HG02678 (cell line): ENCODE results near the gene BCR.

Experiments
- ATAC-seq: cut with Tn5 transposase; IDR thresholded peaks from one replicate; pipeline ENCODE4 v1.9.1; 2021; ENCODE audit warnings: mild to moderate bottlenecking, moderate library complexity; ENCODE audit not compliant: unreplicated experiment

The BCR gene

DNA sequence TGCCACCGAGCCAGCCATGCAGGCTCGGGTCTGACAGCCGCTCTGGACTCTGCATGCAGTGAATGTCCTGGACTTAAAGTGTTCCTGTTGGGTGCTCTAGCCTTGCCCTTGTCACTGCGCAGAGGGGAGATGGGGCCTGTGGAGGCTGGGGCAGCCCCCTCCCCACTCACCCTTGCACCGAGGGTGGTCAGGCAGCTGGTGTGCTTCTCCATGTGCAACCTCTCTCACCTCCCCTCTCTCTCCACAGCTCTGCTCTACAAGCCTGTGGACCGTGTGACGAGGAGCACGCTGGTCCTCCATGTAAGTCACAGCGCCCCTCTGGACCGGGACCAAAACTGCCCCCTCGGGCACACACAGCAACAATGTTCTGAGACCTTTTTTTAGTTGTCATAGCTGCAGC is 92.5 kb downstream of the BCR start:
- no peak for ATAC-seq

DNA sequence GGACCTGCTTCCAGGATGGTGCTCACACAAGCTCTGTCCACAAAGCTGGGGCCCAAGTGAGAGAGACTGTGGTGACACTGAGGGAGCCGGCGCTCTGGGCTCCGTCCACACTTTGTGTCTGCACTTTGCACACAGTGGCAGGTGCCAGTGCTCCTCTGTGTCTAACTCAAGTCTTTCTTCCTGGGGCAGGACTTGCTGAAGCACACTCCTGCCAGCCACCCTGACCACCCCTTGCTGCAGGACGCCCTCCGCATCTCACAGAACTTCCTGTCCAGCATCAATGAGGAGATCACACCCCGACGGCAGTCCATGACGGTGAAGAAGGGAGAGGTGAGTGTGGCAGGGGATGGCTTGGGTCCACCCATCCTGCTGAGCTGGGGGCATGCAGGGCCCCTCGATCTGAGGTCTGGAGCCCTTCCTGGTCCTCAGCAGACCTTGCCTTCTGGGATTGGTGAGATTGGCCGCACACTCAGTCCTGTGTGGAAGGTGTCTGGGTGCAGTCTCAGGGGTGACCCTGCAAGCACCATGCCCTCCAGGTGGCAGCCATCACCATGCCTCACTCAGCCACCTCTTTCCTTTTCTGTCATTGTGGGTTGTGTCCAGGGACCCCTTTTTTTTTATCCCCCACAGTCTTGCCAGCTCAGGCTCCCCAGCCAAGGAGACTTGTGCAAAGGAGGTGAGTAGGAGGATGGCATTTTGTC is 93.3 kb downstream of the BCR start:
- no peak for ATAC-seq

DNA sequence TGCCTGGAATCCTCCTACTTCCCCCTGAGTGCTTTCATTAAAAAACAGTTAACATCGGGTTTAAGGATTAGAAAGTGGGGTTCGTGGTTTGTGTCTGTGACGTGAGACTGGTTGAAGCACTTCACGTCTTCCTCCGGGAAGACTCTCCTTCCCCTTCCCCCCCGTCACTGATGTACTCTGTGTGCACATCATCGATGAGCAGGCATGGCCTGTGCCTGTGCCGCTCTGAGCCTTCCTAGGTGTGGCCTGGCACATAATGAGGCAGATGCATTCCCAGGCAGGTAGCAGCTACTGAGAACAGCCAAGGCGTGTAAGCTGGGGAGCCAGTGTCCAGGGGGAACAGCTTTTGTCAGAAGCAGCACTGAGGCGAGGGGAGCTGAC is 93.8 kb downstream of the BCR start:
- ATAC-seq, result no peak

DNA sequence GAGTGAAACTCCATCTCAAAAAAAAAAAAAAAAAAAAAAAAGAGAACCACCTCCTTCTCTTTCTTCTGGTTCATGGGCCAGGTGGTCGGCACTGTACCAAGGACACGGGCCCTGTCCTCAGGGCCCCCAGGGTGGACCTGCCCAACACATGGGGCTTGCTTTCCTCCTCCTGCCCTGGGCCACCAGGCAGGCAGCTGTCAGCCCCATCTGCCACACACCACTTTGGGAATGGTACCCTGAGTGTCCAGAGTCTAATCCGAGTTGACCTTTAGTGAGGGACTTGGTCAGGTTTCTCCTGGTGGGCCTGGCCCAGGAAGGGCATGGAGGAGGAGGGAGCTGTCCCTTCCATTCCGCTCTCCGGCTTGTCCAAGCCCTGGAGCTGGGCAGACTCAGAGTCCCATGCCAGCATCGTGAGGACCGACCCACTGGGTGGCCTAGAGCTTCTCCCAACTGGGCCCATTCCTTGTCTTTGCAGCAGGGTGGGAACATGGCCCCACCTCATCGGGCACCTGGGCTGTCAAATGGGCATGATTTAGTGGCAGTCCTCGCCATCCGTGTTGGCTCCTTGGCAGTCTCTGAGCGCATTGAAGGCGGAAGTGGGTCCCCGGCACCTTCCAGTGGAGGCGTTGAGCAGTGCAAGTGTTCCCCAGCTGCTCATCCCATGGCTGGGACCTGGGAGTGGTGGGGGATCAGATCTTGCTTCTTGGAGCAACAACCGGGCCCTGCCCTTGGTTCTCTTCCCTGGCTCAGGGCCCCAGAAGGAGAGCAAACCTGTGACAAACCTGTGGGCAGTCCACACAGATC is 94.8 kb downstream of the BCR start:
- no peak for ATAC-seq

DNA sequence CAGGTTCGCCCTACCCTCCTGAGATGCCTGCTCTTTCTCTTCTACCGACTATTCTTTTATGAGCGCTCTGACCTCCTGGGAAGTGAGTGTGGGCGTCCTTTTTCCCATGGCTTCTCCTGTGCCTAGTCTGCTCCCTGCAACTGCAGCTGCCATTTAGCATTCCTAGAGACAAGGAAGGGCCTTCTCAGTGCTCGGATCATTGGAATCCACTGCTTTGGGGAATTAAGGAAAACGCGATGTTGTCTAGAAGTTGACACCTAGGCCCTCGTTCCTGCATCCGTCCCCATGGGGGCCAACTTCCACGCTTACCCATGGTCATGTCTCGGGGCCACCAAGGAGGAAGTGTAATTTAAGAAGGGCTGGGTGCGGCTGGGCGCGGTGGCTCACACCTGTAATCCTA is 95.4 kb downstream of the BCR start:
- no peak for ATAC-seq

DNA sequence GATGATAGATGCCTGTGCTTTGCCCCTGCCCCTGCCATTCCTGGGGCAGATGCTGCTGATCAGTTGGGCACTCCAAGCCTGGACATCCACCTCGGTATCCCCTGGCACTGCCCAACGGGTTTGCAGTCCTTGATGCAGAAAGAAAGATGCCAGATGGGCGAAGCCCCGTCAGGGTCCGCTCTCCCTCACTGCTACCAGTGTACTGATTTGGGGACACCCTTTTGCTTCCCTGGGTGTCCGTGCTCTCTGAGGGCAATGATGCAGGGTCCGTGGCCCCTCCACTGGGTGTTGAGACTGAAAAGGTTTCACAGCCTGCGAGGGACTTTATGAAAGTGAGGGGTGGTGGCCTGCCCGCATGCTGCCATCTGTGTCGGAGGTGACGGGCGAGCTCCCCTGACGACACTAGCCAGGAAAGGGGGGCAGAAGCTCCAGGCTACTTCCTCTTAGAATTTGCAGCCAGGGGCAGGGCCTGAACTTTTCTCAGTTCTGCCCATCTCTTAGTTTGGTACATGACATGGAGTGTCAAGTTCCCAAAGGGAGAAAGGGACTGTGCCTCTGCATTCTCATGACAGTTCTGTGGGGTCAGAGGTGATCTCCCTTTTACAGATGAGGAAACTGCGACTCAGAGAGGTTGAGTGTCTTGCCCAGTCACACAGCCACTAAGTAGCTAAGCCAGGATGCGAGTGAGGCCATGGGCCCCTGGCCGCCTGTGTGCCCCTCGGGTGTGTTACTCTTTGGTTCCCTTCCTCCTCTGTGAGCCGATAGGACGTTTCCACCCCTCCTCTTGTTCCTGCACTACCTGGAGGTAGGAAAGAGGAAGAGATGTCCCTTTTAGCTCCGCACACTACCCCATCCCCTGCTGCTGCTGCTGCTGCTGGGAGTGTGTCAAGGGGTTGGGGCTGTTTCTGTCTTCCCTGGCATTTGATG is 96.6 kb downstream of the BCR start:
- no peak for ATAC-seq

DNA sequence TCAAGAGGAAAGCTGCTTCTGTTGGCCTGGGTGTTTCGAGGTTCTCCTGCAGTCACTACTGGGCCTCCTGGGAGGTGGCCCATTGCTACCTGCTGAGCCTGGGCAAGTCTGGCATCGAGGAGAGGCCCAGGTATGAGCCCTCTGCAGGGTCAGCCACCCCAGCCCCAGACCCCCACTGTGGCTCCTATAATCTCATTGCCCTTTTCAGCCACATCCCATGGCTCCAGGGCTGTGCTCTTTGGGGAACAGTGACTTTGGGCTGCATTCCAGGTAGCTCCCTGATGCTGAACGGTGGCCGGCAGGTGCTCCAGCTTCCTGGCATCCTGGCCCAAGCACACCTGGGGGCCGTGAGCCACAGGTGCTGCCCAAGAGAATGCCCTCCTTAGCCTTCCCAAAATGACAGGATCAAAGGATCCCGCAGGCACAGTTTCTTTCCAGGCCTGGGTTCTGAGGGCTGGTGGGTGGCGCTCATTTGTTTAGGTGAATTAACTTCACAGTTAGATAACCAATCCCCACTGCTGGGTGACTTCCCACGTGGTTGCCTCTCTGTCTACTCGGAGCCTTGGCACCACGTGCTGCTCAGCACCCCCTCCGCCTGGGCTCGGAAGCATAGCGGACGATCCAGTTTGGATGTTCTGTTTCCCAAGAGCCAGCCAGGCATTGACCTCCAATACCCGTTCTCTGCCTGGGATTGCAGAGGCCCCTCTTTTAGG is 97.4 kb downstream of the BCR start:
- ATAC-seq, result no peak

DNA sequence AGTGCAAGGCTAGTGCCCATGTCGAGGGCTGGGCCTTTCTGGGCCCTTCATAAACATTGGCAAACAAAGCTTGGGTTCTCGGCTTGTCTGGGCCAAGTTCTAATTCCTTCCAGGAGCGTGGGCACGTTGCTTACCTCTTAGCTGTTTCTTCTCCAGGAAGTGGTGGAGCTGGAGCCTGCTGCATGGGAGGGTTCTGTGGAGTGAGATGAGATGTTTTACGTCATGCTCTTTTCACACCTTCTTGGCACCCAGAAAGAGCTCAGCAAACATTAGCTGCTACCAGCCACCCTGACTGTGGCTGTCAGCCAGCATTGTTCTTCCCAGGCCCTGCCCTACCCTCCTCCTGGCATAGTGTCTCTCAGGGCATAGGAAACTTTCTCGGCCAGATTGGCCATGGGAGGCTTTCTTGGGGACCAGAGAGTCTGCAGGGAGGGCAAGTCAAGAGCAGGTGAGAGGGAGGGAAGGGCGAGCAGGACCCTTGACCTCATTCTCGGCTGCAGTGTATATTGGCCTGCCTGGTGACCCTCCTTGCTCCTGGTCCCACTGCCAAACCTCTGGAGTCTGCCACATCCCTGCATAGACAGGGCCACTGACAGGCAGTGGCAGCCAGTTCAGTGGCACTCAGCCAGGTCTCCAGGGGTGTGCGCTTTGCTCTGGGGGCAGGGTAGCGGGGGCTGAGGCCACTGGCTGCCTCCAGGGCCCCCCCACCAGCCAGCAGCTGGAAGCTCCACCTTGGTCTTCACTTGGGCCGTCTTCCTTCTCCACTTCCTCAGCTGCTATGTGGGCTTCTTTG is 98.8 kb downstream of the BCR start:
- ATAC-seq, result no peak

DNA sequence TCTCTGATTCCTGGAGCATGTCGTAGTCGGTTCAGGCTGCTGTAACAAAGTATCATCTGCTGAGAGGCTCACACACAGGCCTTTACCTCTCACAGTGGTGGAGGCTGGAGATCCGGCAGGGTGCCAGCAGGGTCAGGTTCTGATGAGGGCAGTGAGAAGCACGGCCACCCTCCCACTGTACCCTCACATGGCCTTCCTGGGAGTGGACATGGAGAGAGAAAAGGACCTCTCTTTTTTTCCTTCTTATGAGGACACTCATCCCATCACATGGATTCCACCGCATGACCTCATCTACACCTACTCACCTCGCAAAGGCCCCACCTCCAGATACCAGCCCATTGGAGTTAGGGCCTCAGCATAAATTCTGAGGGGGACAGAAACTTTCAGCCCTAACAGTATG is 99.5 kb downstream of the BCR start:
- no peak for ATAC-seq

DNA sequence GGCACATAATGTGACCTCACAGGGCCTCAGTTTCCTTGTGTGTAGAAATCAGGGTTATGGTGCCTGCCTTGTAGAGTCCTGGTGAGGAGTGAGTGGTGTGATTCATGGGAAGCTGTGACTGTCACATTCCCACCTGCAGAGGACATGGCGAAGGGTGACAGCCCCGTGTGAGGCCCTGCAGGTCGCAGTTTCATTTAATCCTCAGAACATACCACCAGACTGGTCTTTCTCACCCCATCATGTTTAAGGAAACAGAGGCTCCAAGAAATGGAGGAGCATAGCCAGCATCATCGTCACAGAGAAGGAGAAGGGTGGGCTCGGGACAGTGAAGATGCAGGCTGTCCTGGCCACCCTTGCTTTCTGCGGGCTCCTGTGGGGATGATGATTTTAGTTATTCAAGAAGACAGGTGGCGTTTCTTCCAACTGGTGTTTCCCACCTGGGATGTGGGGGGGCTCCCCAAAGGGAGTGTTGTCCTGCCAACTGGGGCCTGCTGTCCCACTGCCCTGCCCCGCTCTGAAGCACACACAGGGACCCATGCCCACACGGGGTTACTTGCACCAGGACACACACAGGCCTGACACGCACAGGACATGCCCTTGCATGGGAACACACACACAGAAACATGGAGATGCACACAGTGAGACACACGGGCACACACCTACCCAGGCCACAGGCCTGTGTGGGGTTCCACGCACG is 100.2 kb downstream of the BCR start:
- no peak for ATAC-seq

DNA sequence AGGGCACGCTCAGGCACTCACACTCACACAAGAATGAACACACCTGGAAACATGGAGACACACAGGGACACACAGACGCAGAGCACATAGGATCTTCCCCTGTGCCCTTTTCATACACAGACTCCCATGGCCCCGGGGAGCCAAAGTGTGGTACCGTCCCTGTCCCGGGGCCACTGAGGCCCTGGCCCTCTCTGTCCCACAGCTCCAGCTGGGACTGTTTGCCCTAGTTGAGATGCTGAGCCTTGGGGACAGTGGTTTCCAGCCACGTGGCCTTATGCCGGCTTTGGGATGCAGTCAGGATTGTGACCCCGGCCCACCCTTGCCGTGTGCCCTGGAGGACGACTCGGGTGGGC is 100.7 kb downstream of the BCR start:
- ATAC-seq, result no peak

DNA sequence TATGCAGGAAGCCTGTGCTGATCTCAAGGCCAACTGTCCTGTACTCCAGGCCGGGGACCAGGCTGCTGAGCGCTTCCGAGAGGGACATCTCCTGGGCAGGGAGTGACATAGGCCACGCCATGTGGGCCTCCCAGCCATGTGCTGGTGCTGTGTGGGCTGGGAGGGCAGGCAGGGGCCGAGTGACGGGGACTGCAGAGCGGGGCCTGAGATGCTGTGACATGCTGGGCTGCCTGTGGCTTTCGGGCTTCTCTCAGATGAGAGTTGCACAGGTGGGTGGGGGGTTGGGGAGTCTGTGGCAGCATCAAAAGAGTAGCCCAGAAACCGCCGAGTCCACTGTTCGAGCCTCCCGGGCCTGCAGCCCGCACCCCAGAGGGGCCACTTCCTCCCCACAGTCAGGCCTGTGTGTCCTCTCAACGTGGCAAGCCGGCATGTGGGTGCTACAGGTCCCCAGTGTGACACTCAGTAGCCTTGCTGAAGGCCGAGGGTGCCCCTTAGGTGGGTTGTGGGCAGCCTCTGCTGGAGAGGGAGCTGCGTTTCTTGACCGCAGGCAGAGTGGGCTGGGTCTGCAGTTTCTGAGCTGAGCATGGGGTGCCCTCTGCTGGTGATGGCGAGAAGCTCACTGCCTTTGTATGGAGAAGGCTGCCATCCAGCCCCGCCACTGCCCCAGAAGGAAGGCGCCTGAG is 101.2 kb downstream of the BCR start:
- ATAC-seq, result no peak

DNA sequence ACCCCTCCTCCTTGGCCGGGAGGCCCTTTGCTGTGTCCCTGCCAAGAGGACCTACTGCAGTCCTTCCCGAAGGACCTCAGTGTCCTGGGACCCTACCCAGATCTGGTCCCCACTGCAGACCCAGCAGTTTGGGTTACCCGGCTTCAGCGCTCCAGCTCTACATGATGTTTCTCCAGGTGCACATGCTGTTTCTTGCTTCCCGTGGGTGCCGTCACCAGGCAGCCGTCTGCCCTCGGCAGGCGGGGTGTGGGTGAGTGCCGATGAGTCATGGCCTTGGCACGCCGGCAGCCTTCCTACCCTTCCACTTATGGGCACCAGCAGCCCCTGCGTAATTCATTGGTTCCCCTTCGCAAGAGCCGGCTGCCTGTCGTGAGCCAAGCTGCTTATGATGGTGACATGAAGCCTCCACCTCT is 101.8 kb downstream of the BCR start:
- ATAC-seq, result no peak

DNA sequence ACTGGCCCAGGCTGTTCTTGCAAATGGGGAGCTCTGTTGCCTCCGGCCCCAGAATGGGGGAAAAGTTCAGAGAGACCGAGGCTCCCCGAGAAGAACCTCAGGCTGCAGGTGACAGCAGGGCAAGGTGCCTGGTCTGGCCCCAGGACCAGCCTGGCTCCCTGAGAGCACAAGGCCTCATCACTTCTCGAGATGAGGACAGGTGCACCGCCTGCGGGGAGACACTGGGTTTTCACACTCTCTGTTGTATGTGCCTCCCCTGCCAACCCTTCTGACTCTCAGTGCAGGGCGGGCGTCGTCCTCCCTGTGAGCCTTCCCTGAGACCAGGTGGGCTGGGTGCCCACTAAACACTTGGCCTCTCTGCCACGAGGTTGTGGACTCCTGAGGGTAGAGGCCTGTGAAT is 102.2 kb downstream of the BCR start:
- no peak for ATAC-seq

DNA sequence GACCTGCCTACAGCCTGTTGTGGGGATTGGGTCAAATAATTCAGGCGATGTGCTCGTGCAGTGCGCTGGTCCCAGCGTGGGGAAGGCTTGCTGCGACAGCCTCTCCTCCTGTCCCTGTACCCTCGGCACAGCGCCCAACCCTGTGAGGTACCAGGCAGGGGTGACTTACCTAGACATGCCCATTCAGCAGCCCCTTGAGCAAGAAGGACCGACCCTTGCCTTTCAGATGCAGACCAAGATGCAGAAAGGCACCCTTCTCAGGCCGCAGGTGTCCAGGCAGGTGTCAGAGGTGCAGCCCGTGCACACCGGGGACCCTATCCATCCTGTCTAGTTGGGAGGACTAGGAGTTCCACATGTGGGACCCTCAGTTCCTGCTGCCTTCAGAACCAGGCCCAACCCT is 102.7 kb downstream of the BCR start:
- ATAC-seq, result no peak

DNA sequence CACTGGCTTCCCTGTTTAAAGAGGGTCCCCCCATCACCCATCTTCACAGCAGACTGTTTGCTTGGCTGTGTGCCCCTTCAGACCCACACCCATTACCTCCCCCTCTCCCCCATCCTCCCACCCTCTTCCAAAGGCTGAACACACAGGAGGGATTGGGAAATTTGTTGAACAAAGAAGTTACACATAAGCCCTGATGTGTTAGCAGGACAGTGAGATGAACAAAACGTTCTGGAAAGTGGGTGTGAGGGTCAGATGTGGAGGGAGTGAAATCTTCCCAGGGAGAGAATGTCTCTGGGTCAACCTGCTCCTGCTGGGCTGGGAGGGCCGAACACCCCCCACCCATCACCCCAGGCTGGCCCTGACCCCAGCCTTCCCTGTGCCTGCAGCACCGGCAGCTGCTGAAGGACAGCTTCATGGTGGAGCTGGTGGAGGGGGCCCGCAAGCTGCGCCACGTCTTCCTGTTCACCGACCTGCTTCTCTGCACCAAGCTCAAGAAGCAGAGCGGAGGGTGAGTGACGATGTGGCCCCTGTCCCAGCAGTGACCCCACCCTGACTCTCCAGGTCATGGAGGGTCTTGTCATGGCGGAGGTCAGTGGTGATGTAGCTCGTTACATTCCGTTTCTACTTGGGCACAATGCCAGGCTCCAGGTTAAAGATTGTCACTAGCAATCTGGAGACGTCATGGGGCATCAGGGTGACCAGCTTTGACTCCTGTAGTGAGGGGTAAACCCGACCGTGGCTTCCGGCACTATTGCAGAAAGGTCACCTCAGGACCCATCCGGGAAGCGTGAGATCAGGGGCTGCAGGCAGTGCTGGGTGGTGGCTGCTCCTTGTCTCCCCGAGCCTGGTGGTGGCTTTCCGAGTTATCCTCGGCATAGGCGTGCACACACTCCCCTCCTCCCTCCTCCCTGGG is 103.5 kb downstream of the BCR start:
- ATAC-seq, result no peak

DNA sequence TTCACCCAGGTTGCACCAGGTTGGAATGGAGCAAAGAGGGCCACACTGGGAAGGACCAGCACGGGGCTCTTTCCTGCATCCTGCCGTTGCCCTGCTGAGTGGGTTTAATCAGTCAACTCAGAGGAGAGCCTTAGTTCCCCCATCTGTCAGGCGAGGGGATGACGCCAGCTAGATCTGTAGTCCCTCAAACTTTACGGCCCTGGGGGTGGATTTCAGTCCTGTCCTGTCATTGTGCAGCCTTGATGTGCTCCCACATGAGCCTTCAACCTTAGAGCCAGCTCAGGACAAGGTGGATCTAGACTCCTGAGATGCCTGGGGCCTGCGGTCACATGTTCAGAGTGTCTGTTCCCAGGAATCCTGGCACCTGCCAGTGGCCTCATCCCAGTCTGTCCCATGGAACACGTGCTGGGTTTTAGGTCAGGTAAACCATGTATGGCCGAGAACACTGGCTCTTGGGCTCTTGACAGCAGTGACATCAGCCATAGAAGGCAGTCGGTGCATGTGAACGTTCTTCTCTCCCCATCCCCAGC is 104.3 kb downstream of the BCR start:
- no peak for ATAC-seq

DNA sequence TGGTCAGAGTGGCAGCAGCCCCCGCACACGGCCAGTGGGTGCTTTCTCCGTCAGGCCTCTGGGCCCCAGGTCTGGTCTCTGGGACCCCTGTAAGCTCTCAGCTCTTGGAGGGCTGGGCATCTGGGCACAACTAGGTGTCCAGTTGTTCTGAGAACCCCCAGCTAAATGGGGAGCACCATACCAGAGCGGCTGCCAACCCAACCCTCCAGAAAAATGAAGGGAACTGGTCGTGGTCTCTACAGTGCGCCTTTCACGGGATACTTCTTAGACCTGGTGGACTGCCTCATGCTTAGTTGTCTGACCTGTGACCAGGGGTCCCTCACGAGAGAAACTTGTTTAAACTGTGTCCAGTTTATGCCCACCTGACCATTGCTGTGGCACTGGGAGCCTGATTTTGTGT is 104.9 kb downstream of the BCR start:
- ATAC-seq, result no peak
